ENCODE measurements around the gene EML5. TPM values are rescaled to one million over a fixed set of nuclear protein-coding genes. Genes with fewer than 3 reads are reported as not detected.

Gene EML5
- total RNA-seq, 6 experiments from 2014 or later: 8.7 to 15.7 (median 14.7) TPM

- H3K27ac Mint-ChIP-seq: peak overlapping the region; percentile 85
- H3K27me3 Mint-ChIP-seq (ENCODE audit: insufficient read depth): no peaks in the 10 kb centered on the region
- peaks cover 40% of the 10 kb centered on the region for H3K36me3 Mint-ChIP-seq (ENCODE audit: low read depth)
- peaks cover 84% of the 10 kb centered on the region for H3K4me1 Mint-ChIP-seq (ENCODE audit: low read depth)
- H3K9me3 Mint-ChIP-seq: peaks cover 11% of the 10 kb centered on the region; the same call in 1 of the 2 replicates
- no peak for DNase-seq
- no peak overlapping the region for H3K4me3 Mint-ChIP-seq
- TF ChIP-seq CTCF (IDR thresholded peaks at IDR 0.05): no peak
Measured at GRCh38 chr14:88829188-88829587, 36.4 kb upstream of the EML5 start.

GRCh38 chr14:88825503-88825902 lies 32.8 kb upstream of the EML5 start:
- peaks cover 63% of the 10 kb centered on the region for H3K4me1 Mint-ChIP-seq (ENCODE audit: low read depth)
- 0 out of 2 replicates have a peak, but pooled peaks cover 5% of the 10 kb centered on the region for H3K9me3 Mint-ChIP-seq
- no peak for DNase-seq
- H3K4me3 Mint-ChIP-seq: peak overlapping the region; percentile 95
- peak overlapping the region; percentile 100 for H3K27ac Mint-ChIP-seq
- no peaks in the 10 kb centered on the region for H3K27me3 Mint-ChIP-seq (ENCODE audit: insufficient read depth)
- peaks cover 26% of the 10 kb centered on the region for H3K36me3 Mint-ChIP-seq (ENCODE audit: low read depth)
- TF ChIP-seq CTCF (IDR thresholded peaks at IDR 0.05): no peak

GRCh38 chr14:88825078-88825458 lies 32.3 kb upstream of the EML5 start:
- Mint-ChIP-seq H3K4me1 (ENCODE audit: low read depth) (peaks cover 59% of the 10 kb centered on the region), H3K36me3 (ENCODE audit: low read depth) (peaks cover 22% of the 10 kb centered on the region), H3K9me3 (0 out of 2 replicates have a peak, but pooled peaks cover 5% of the 10 kb centered on the region), H3K27me3 (ENCODE audit: insufficient read depth) (no peaks in the 10 kb centered on the region), H3K4me3 (peak overlapping the region; percentile 95), H3K27ac (peak overlapping the region; percentile 100)
- TF ChIP-seq CTCF (IDR thresholded peaks at IDR 0.05): no peak
- DNase-seq: no peak

- Mint-ChIP-seq H3K4me1 (ENCODE audit: low read depth) (peaks cover 53% of the 10 kb centered on the region), H3K27me3 (ENCODE audit: insufficient read depth) (no peaks in the 10 kb centered on the region), H3K36me3 (ENCODE audit: low read depth) (peaks cover 19% of the 10 kb centered on the region), H3K4me3 (peak within 1 kb of the TSS; percentile 95), H3K27ac (peak within 1 kb of the TSS; percentile 100), H3K9me3 (0 out of 2 replicates have a peak, but pooled peaks cover 5% of the 10 kb centered on the region)
- peak; percentile 83 for DNase-seq
- TF ChIP-seq CTCF (IDR thresholded peaks at IDR 0.05): peak; percentile 18; the same call in 1 of the 2 replicates
Measured at GRCh38 chr14:88824314-88825077, 31.7 kb upstream of the EML5 start, which contains the start of gene TTC8. TSS of gene TTC8 (plus strand) at chr14:88824651. CDS start at chr14:88824708, 57 bp downstream.

- no peaks in the 10 kb centered on the region for H3K27me3 Mint-ChIP-seq (ENCODE audit: insufficient read depth)
- H3K4me1 Mint-ChIP-seq (ENCODE audit: low read depth): peaks cover 48% of the 10 kb centered on the region
- H3K9me3 Mint-ChIP-seq: 0 out of 2 replicates have a peak, but pooled peaks cover 5% of the 10 kb centered on the region
- no peak for DNase-seq
- peak overlapping the region; percentile 95 for H3K4me3 Mint-ChIP-seq
- no peak for TF ChIP-seq CTCF (IDR thresholded peaks at IDR 0.05)
- peak overlapping the region; percentile 100 for H3K27ac Mint-ChIP-seq
- peaks cover 19% of the 10 kb centered on the region for H3K36me3 Mint-ChIP-seq (ENCODE audit: low read depth)
Measured at GRCh38 chr14:88823968-88824313, 31.2 kb upstream of the EML5 start.

Measured in HFFc6 (cell line).